HL-60/S4 treated with retinoic acid at 250 ng/mL for 4 days and 3 days (cell line): ENCODE results near the gene EEF1A2.

Experiments used
- in situ Hi-C: fragments of 300-500 bp; cut with MboI; formaldehyde crosslinking; loops from 2 replicates; pipeline ENCODE4 v1.7.0; 2022; ENCODE audit warnings: low sequenced_read_pairs

The EEF1A2 gene

DNA sequence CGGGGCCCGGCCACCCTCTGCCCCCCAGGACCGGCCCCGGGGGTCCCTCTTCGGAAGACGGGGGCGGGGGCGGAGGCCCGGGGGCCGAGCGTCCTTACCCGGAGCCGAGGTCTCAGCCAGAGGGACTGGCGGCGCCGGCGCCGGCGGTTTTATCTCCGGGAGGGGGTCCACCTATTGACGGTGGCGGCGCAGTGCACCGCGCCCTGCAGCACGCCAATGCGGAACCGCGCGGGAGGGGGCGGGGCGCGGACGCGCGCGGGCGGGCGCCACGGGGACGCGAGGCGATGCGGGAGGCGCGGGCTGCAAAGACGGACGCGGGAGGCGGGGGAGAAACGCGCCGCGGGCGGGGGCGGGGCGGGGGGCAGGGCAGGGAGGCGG is at the start of gene EEF1A2:
EEF1A2 (minus strand) TSS at position 124 of the 378 bp plus-strand sequence. CDS start 1,320 bp downstream, outside the sequence.
- in situ Hi-C loops = no loop called here

DNA sequence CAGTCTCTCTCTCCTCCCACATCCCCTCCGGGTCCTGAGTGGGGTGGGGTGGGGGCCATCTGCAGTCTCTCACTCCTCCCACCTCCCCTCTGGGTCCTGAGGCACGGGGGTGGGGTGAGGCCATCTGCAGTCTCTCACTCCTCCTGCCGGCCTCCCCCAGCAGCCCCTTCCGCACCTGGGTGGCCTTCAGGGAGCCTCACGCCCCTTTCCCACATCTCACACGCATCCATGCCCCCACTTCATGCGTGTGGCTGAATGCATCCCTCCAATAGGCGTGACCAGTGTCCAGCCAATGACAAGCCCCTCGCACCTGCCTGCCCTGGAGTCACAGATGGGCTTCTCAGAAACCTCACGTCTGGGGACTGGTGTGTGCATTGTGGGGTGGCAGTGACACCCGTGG is 49.7 kb upstream of the EEF1A2 start:
- in situ Hi-C loops = no loop called here

DNA sequence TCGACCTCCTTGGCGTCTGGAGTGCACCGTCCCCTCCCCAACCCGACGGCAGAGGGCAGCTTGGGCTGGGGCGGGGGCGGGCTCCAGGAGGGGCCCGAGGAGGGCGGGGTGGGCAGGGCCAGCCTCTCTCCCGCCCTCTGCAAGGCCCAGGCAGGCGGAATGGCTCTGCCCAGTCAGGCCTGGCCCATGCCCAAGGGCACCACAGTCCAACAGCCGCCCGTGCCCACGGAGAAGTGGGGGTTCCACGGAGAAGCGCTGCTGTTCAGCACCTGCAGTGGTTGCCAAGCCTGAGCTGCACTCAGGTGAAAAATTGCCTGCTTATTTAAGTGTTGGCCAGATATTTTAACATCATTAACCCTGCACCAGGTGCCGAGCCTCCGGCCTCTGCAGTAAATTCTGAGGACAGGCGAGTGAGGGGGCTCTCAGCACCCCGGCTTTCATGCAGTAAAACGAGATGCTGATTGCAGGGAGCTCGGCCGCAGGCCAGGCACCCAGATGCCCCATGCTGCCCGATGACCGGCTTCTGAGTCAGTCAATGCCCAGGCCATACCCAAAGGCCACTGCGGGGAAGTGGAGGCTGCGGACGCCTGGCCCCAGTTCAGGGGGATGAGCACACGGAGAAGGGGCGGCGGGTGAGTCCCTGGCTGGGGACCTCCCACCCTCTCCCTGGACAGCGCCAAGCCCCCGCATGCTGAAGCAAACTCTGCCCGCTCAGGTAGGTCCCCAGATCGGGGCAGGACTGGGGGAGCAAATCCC is 49.0 kb upstream of the EEF1A2 start, which contains the start of gene SRMS:
SRMS (minus strand) TSS at position 25 of the 756 bp plus-strand sequence. CDS start 286 bp downstream, outside the sequence.
- in situ Hi-C loops = no loop called here

DNA sequence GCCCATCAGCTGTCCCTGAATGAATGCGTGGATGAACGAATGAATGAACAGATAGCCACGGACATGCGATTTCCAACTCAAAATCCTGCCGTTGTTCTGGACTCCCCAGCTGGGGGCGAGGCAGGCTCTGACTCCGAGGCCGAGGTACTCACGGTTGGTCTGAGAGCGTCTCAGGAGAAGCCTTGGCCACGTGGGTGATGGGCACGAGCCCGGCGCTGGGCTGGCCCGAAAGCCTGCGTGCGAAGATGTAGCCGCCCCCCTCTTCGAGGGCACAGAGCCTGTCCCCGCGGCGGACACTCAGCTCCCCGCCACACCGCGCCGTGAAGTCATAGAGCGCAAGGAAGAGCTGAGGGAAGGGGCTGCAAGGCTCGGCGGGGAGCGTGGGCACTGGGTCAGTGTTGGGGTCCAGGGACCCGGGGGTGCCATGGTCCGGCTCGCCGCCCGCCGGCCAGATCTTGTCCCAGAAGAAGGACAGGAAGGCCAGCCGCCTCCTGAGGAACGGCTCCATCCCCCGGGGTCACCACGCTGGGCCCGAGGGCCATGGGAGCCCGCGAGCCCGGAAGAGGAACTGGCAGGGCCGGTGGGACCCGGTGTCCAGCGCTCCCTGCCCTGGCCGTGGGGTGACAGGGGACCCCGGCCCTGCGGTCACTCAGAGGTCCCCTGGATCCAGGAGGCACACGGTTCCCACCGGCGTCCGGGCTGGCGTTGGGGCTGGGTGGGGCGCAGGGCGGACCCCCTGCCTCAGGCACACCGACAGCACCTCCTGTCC is 48.3 kb upstream of the EEF1A2 start:
- in situ Hi-C loops = no loop called here

DNA sequence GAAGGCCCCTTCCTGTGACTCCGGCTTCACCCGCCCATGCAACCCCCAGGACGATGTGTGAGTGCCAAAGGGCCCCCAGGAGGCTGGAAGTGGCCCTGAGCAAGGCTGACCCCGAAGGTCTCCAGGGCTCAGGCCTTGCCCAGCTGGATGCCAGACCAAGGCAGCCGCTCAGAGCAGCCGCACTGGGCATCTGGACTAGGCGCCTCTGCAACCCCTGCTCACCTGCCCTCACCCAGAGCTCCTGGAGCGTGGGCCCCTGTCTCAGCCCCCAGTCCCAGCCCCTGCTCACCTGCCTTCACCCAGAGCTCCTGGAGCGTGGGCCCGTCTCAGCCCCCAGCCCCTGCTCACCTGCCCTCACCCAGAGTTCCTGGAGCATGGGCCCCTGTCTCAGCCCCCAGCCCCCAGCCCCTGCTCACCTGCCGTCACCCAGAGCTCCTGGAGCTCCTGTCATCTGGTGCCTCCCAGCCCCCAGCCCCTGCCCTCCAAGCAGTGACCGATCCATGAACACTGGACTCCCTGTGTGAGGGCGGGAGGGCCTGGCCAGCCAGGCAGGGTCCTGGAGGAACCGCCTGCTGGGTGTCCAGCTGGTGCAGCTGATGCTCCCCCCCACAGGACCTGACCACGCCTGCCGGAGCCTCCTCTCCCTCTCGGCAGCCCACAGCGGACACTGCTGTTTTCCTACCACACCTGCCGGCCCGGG is 47.5 kb upstream of the EEF1A2 start:
- in situ Hi-C loops = no loop called here

DNA sequence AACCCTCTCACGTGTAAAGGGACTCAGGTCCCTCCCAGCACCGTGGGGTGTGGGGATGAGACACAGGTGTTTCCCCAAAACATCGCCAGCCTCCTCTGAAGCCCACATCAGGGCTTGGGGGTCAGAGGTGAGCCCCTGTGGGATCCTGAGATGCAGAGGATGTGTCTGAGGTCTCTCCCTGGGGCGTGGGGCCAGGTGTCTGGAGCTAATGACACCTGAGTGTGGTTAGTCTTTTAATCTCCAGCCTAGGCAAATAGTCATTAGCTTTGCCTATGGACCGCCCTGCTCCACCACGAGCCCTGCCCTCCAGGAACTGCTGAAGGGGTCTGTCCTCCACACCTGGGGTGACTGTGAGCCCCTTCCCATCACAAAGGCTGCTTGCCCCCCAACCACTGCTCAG is 46.9 kb upstream of the EEF1A2 start:
- in situ Hi-C loops = no loop called here

DNA sequence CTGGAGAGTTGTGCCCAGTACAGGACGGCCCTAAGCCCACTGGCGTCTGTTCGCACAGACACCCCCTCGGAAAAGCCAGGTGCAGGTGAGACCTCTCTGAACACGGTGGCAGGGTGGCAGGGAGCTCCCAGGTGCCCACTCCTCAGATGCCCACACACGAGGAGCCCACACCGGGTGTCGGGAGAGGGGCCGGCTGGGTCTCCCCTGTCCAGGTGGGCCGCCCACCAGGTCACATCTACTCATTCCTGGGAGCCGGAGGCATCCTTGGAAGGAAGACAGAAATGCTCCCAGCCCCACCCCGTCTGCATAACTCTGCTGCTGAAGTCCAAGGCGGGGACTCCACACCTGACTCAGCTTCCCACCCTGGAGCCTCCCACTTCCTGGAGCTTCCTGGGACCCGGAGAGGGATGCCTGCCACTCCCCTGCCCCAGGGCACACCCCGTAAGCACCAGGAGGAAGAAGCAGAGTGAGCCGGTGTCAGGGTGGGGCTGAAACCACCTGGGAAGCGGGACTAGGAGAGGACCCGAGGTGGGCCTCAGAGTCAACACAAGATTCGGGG is 46.2 kb upstream of the EEF1A2 start:
- in situ Hi-C loops = no loop called here

DNA sequence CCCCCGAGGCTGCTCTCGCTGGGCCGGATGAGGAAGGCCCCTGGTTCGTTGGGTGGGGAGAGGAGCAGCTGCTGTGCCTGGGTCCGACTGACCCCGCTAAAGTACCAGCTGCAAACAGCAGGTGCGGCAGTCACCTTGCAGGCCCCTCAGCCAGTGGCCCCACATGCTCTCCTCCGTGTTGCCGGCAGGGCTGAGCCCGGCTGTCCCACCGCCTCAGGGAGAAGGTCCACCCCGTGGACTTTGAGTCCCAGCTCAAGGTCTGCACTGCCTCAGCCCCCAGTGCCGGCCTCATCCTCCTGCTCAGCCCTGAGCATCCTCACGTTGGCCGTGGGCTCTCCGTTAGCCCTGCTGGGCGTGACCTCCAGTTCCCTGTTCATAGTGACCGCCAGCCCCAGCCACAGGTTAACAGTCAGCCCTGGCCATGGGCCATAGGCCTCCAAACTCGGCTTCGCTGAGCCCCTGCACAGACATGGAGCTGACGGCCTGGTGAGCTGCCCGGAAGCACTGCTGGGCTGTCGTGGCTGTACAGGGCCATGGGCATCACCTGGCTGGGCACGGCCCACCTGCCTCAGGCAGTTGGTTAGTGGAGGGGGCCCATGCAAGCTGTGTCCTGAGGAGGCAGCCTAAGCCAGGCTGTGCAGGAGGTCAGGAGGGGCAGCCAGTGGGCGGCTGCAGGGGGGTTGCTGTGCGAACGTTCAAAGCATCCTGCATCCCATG is 45.5 kb upstream of the EEF1A2 start:
- in situ Hi-C loops = no loop called here

DNA sequence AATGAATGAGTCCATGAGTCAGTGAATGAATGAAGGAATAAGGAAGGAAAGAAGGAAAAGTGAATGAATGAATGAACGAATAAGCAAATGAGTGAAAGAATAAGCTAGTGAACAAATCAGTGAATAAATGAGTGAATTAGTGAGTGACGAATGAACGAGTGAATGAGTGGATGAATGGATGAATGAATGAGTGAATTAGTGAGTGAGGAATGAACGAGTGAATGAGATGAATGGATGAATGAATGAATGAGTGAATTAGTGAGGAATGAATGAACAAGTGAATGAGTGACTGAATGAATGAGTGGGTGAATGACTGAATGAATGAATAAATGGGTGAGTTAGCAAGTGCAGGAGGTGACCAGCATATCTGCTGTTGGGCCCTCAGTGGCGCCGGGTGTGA is 44.9 kb upstream of the EEF1A2 start:
- in situ Hi-C loops = no loop called here

DNA sequence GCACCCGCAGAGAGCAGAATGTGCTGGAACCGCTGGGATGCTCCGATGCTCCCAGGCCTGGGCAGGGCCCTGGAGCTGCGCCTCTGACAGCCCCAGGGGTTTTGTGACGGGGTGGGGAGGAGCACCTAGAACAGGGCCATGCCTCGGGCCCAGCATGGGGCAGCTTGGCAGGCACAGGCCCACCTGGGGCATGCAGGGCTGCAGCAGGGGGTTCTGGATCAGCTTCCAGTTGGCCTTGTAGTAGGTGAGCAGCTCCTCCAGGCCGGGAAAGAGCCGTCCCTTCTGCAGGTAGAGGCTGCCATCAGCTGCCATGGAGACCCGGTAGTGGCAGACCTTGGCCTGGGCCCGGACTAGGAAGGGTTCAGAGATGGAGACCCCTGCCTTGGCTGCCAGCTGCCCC is 44.2 kb upstream of the EEF1A2 start:
- in situ Hi-C loops = no loop called here

DNA sequence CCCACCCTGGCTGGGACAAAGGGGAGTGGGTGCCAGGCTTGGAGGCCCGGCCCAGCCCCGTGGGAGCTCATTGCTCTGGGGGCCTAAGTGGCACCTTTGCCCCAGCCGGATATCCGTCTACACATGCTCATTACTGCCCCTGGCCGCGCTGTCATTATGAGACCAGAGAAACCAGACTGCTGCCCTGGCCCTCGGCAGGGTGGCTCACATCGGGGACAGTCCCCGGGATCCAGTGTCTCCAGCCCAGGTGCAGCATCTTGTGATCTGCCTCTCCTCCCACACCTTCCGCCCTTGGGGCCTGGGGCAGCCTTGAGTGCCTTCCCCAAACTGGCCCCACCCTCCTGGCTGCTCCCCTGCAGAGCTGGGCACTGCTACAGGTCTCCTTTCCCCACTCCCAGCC is 43.8 kb upstream of the EEF1A2 start:
- in situ Hi-C loops = no loop called here

DNA sequence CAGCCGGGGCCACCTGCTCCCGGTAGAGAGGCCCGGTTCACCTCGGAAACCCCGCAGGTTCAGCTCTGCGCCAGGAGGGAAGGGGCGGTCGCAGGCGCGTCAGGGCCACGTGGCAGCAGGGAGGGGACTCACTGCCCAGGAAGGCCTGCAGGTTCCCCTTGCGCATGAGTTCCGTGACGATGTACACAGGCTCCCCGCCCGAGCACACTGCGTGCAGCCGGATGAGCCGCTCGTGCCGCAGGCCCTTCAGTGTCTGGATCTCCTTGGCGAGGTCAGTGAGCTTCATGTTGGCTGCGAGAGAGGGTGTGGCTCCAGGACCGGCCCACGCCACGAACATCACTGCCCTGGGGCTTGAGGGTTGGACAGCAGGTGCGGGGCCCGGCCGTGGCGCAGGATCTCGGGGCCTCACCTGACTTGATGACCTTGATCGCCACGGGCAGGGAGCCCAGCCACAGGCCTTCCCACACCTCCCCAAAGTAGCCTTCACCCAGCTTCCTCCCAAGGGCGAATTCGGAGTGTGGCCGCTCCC is 43.2 kb upstream of the EEF1A2 start:
- in situ Hi-C loops = no loop called here

DNA sequence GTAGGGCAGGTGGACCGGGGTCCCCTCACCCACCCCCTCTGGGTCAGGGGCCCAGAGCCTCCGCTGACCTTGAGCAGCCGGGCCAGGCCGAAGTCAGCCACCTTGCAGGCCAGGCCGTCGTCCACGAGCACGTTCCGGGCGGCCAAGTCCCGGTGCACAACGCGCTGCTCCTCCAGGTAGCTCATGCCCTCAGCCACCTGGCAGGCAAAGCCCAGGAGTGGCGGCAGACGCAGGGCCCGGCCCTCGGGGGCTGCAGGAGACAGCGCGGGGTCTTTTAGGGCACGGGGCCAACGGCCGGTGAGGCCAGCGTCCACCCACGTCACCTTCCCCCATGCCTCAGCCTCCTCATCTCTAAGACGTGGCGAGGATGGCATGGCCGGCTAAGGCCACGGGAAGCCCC is 42.5 kb upstream of the EEF1A2 start:
- in situ Hi-C loops = no loop called here

DNA sequence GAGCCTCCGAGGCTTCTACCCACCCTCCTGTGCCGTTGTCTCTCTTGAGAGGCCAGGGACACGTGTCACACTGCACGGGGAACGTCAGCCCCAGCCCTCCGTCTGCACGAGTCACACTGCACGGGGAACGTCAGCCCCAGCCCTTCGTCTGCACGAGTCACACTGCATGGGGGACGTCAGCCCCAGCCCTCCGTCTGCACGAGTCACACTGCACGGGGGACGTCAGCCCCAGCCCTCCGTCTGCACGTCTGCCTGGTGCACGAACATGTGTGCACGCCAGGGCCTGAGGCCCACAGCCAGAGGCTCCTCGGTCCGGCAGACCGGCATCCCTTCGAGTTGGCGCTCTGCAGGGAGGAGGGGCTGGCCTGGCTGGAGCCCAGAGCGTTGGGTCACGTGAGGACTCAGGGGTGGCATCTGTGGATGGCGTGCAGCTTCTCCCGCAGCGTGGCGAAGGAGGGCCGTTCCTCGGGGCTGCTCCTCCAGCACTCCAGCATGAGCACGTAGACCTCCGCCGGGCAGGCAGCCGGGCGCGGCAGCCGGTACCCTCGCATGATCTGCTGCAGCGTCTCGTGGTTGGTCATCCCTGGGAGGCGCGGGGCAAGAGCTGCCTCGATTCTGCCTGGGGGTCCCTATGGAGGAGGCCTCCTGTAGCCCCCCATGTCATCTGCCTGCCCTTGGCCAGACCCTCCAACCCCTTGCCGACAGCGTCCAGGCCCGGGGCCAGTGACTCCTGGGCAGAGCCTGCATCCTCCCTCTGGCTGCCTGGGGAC is 41.7 kb upstream of the EEF1A2 start:
- in situ Hi-C loops = no loop called here

DNA sequence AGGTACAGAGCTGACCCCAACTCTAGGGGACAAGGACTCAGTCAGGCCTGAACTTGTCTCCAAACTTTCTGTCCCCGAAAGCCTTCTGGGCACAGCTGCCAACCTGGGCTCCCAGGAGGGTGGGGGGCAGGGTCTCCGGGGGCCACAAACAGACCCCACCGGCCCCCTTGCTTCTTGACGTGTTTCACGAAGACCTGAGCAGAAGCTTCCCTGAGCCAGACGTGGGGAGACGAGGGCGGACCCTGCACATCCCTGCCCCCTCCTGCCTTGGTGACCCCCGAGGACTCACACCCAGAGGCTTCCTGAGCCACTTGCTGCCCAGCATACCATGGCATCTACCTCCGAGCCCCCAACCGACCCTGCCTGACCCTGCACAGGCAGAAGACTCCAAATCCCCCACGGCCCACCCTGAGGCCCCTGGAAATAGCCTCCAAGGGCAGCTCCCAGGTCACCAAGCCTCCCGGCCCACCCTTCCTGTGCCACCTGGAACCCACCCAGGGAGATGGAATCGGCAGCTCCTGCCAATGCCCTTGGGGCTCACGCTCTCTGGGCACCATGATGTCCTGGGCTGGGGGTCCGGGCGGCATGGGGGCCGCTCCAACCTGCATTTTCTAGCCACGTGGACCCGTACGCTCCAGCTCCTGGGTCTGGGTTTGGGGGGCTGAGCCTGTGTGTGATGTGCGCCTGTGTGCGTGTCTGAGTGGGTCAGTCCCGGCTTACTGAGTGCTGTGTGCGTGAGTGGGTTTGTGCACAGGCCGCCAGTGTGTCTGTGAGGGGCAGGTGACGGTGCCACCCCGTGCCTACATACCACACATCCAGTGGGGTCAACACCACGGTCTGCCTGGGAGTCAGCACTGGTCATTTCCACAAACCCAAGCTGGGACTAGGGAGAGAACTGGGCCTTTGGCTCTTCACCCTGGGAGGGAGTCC is 40.8 kb upstream of the EEF1A2 start:
- in situ Hi-C loops = no loop called here

DNA sequence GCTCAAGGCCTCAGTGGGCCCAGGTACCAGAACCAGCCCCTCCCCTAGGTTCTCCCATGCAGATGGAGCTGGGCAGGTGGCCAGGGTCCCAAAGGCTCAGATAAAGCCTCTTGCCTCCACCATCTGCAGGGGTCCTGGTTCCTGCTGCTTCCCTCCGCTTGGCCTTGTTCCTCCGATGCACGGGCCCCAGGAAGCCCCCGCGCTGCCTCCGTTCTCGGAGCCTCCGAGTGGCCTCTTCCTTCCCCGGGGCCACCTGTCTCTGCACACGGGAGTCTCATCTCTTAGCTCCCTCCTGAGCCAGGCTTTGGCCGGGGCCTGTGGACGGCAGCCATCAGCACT is 40.2 kb upstream of the EEF1A2 start:
- in situ Hi-C loops = no loop called here

DNA sequence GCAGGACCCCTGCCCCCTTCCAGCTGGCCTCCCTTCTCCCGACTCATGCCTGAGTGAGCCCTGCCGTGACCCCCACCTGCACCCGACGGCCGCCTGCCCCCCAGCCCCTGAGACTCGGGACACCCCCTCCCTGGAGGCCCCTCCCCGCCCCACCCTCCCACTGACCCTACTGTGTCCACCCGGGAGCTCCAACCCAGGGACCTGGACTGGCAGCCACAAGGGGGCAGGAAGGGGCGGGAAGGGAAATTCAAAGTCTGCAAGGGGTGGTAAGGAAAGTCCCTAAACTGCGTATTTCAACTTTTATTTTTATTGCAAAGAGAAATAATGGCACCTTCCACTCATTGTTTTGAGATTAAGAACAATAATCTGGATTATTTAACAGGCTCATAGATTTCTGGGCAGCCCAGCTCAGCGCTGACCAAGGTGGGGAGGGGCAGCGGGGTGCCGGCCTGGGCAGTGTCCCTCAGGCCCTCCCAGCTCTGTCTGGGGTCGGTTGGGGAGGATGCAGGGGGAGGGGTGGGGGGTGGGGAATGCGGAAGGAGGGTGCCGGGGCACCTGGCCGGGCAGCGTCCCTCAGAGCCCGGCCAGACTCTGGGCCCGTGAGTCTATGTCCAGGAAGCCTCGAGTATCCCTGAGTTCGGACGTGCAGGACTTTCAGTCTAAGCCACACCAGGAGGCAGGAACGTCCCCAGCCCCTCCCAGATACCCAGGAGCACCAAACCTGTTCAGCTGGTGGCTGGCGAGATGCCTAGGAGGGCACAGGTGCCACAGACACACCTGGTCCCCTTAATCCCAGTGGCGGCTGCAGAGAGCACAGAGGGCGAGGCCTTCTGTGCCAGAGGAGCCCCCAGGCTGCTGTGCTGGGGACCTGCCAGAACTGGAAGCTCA is 39.6 kb upstream of the EEF1A2 start:
- in situ Hi-C loops = no loop called here
